Measurements from ENCODE around the gene PLEKHA3. TPM values are rescaled to one million over a fixed set of nuclear protein-coding genes. Genes with fewer than 3 reads are reported as not detected.

The PLEKHA3 gene
- total RNA-seq, 2 experiments from 2014 or later: 20.1 to 20.3 TPM

GRCh38 chr2:178499640-178500039 is 19.4 kb downstream of the PLEKHA3 start:
- Histone ChIP-seq H3K4me3 (ENCODE audit: low read length) (no peak overlapping the region), H3K9me3 (ENCODE audit: control insufficient read depth in 1 of 2, insufficient read depth in 1 of 2, low read length in 2 of 2) (no peaks in the 10 kb centered on the region), H3K27me3 (ENCODE audit: control insufficient read depth in 1 of 2, insufficient read depth in 2 of 2, low read length in 2 of 2) (no peaks in the 10 kb centered on the region), H3K4me1 (ENCODE audit: insufficient read depth, low read length) (no peaks in the 10 kb centered on the region), H3K36me3 (ENCODE audit: insufficient read depth, low read length) (peaks cover 77% of the 10 kb centered on the region), H3K27ac (ENCODE audit: low read depth in 1 of 2, low read length in 2 of 2) (no peak overlapping the region)
- Mint-ChIP-seq H3K9me3 (no peaks in the 10 kb centered on the region), H3K4me1 (ENCODE audit: low read depth) (no peaks in the 10 kb centered on the region), H3K27me3 (no peaks in the 10 kb centered on the region), H3K4me3 (no peak overlapping the region), H3K27ac (no peak overlapping the region), H3K36me3 (ENCODE audit: low read depth) (peaks cover 94% of the 10 kb centered on the region)
- DNase-seq (no peak), ATAC-seq (ENCODE audit: poor library complexity) (no peak)
- no peak for TF ChIP-seq CTCF (IDR thresholded peaks at IDR 0.05)
- ChIA-PET CTCF (interaction anchor here (1.0 kb wide), 1 partner anchor 23 kb away, joined by 5 read pairs; no protein-coding TSS in a partner anchor), POLR2A (interaction anchor here (1.1 kb wide), 1 partner anchor 15 kb away, joined by 3 read pairs; no protein-coding TSS in a partner anchor)
- intact Hi-C loops (cut with DNase I, micrococcal nuclease): loop anchor here in 1 of 2 experiments (10.0 kb wide), 1 partner anchor 105 kb away; no protein-coding TSS in a partner anchor

DNA sequence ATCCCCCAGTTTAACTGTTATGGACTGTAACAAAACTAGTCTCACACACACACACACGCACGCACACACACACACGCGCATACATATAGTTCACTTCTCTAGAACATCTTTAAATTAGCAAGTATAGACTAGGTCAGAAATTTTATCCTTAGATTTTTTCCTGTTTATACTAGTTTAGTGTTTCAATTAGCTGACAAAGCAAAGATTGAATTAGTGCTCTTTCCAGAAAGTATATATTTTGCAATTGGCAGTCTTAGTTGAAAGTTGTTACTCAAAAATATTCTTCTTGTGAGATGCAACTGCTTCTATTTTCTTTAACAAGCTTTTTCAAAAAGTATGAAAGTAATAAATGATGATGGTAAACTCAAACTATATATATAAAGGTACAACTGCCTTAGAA is 22.5 kb downstream of the PLEKHA3 start:
- Histone ChIP-seq H3K36me3 (ENCODE audit: insufficient read depth, low read length) (peaks cover 69% of the 10 kb centered on the region), H3K9me3 (ENCODE audit: control insufficient read depth in 1 of 2, insufficient read depth in 1 of 2, low read length in 2 of 2) (no peaks in the 10 kb centered on the region), H3K4me1 (ENCODE audit: insufficient read depth, low read length) (no peaks in the 10 kb centered on the region), H3K4me3 (ENCODE audit: low read length) (no peak overlapping the region), H3K27me3 (ENCODE audit: control insufficient read depth in 1 of 2, insufficient read depth in 2 of 2, low read length in 2 of 2) (no peaks in the 10 kb centered on the region), H3K27ac (ENCODE audit: low read depth in 1 of 2, low read length in 2 of 2) (no peak overlapping the region)
- peaks cover 92% of the 10 kb centered on the region for H3K36me3 Mint-ChIP-seq (ENCODE audit: low read depth)
- no peak for DNase-seq
- POLR2A ChIA-PET: interaction anchor here (0.6 kb wide), 2 partner anchors 47 to 693 kb away, joined by 3 read pairs; no protein-coding TSS in a partner anchor
- no peaks in the 10 kb centered on the region for H3K27me3 Mint-ChIP-seq
- CTCF ChIA-PET: no interaction called here
- TF ChIP-seq CTCF (IDR thresholded peaks at IDR 0.05): no peak
- H3K9me3 Mint-ChIP-seq: no peaks in the 10 kb centered on the region
- H3K4me1 Mint-ChIP-seq (ENCODE audit: low read depth): no peaks in the 10 kb centered on the region
- no peak overlapping the region for H3K27ac Mint-ChIP-seq
- H3K4me3 Mint-ChIP-seq: no peak overlapping the region
- intact Hi-C loops (cut with DNase I, micrococcal nuclease): no loop called here
- no peak for ATAC-seq (ENCODE audit: poor library complexity)

DNA sequence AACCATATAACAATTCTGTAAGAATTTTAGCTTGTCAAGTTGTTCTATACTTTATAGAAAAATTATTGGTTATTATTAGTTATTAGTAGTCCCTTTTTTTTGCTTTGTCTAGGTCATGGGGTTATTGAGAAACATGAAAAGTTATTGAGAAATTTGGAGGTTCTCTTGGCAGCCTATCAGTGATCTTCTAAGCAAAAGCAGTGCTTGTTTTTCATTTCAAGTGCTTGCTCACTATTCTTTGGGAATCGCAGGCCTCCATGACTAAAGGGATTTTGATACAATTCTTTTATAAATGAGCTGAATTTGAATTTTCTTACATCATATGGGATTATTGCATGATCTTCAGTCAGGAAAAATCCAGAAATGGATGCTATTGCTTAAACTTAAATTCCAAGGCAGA is 25.8 kb downstream of the PLEKHA3 start:
- no peak overlapping the region for H3K4me3 Mint-ChIP-seq
- H3K4me3 ChIP-seq (ENCODE audit: low read length): no peak overlapping the region
- POLR2A ChIA-PET: interaction anchor here (0.8 kb wide), 1 partner anchor 13 kb away, joined by 3 read pairs; no protein-coding TSS in a partner anchor
- H3K9me3 Mint-ChIP-seq: no peaks in the 10 kb centered on the region
- intact Hi-C loops (cut with DNase I, micrococcal nuclease): no loop called here
- no peaks in the 10 kb centered on the region for H3K4me1 ChIP-seq (ENCODE audit: insufficient read depth, low read length)
- DNase-seq (no peak), ATAC-seq (ENCODE audit: poor library complexity) (no peak)
- no peak overlapping the region for H3K27ac ChIP-seq (ENCODE audit: low read depth in 1 of 2, low read length in 2 of 2)
- CTCF ChIA-PET: interaction anchor here (0.7 kb wide), 1 partner anchor 9 kb away, joined by 3 read pairs; no protein-coding TSS in a partner anchor
- peaks cover 51% of the 10 kb centered on the region for H3K36me3 ChIP-seq (ENCODE audit: insufficient read depth, low read length)
- peaks cover 74% of the 10 kb centered on the region for H3K36me3 Mint-ChIP-seq (ENCODE audit: low read depth)
- no peaks in the 10 kb centered on the region for H3K4me1 Mint-ChIP-seq (ENCODE audit: low read depth)
- H3K27me3 ChIP-seq (ENCODE audit: control insufficient read depth in 1 of 2, insufficient read depth in 2 of 2, low read length in 2 of 2): no peaks in the 10 kb centered on the region
- H3K27me3 Mint-ChIP-seq: no peaks in the 10 kb centered on the region
- H3K27ac Mint-ChIP-seq: no peak overlapping the region
- no peak for TF ChIP-seq CTCF (IDR thresholded peaks at IDR 0.05)
- no peaks in the 10 kb centered on the region for H3K9me3 ChIP-seq (ENCODE audit: control insufficient read depth in 1 of 2, insufficient read depth in 1 of 2, low read length in 2 of 2)
